ENCODE results near the gene MBTPS1. TPM values are rescaled to one million over a fixed set of nuclear protein-coding genes. Genes with fewer than 3 reads are reported as not detected.

The MBTPS1 gene
- polyA plus RNA-seq, 2 of the 4 experiments (the other 2 are of a cell fraction), result 50.3 to 88.4 TPM

GRCh38 chr16:84138500-84138823, 21.7 kb upstream of the MBTPS1 start:
- ATAC-seq, result no peak
- Histone ChIP-seq H3K4me2 (no peak overlapping the region), H3K4me1 (no peaks in the 10 kb centered on the region), H3K27ac (no peak overlapping the region), H3K9me3 (no peaks in the 10 kb centered on the region), H3K4me3 (no peak overlapping the region)
- WGBS (ENCODE audit: missing lambda C conversion rate), result 73% methylated on average over 2 of the region's 2 CpGs
- no peak for FAIRE-seq
- no peak for DNase-seq (ENCODE audit: low read depth in 1 of 2, low spot score in 1 of 2)
- POLR2A ChIA-PET, result no interaction called here
- CTCF ChIA-PET, result interaction anchor here (1.0 to 1.7 kb wide), 4 partner anchors 10 to 37 kb away, joined by 3 to 4 read pairs (median 4); partner anchors contain the start of gene MBTPS1
- TF ChIP-seq CBX2 (IDR thresholded peaks at IDR 0.05; ENCODE audit: borderline replicate concordance, low read depth) (no peak), TP53 (CRISPR knock-in tag; IDR thresholded peaks at IDR 0.05) (no peak), FOSB (CRISPR knock-in tag; IDR thresholded peaks at IDR 0.05) (no peak), KDM1A (IDR thresholded peaks at IDR 0.05; ENCODE audit: low read depth) (no peak), ELK1 (IDR thresholded peaks at IDR 0.05; ENCODE audit: low read depth, low read length) (no peak), JUN (IDR thresholded peaks at IDR 0.05) (no peak), NR3C1 (IDR thresholded peaks at IDR 0.05) (no peak), RFX5 (IDR thresholded peaks at IDR 0.05) (no peak), ATOH8 (CRISPR knock-in tag; IDR thresholded peaks at IDR 0.05; ENCODE audit: low read depth) (no peak), MAZ (IDR thresholded peaks at IDR 0.05; ENCODE audit: borderline replicate concordance, low read depth, low read length) (no peak), ZSCAN20 (CRISPR knock-in tag; IDR thresholded peaks at IDR 0.05) (no peak), NPAS2 (CRISPR knock-in tag; IDR thresholded peaks at IDR 0.05; ENCODE audit: borderline replicate concordance) (no peak), MAFK (IDR thresholded peaks at IDR 0.05; ENCODE audit: partially characterized antibody) (no peak), FOXS1 (CRISPR knock-in tag; IDR thresholded peaks at IDR 0.05) (no peak), RNF2 (IDR thresholded peaks at IDR 0.05; ENCODE audit: borderline replicate concordance, low read depth) (no peak), REST (IDR thresholded peaks at IDR 0.05) (no peak), HOXB5 (CRISPR knock-in tag; IDR thresholded peaks at IDR 0.05) (no peak)

- TF ChIP-seq SREBF2 (IDR thresholded peaks at IDR 0.05) (no peak), POLR2AphosphoS2 (conservative IDR thresholded peaks at IDR 0.05; ENCODE audit: low read length) (no peak), MAZ (IDR thresholded peaks at IDR 0.05; ENCODE audit: borderline replicate concordance, low read depth, low read length) (no peak), KDM1A (IDR thresholded peaks at IDR 0.05; ENCODE audit: low read depth) (no peak), SMC3 (IDR thresholded peaks at IDR 0.05) (no peak), ESRRA (IDR thresholded peaks at IDR 0.05; ENCODE audit: borderline replicate concordance, low read length) (no peak), ZNF302 (CRISPR knock-in tag; IDR thresholded peaks at IDR 0.05) (no peak), MAX (IDR thresholded peaks at IDR 0.05) (no peak), POLR2A (IDR thresholded peaks at IDR 0.05; ENCODE audit: low read length) (no peak), CTCF (IDR thresholded peaks at IDR 0.05) (no peak), HDAC2 (IDR thresholded peaks at IDR 0.05) (no peak), ZC3H11A (IDR thresholded peaks at IDR 0.05) (no peak), NFE2L2 (conservative IDR thresholded peaks at IDR 0.05; ENCODE audit: low read length) (no peak), JUN (IDR thresholded peaks at IDR 0.05) (no peak), BCL3 (IDR thresholded peaks at IDR 0.05) (no peak)
- ChIA-PET POLR2A (no interaction called here), CTCF (interaction anchor here (1.0 to 1.7 kb wide), 5 partner anchors 21 to 72 kb away, joined by 3 to 6 read pairs (median 4); partner anchors contain the start of genes MBTPS1 and TAF1C)
- FAIRE-seq (no peak), DNase-seq (ENCODE audit: low read depth in 1 of 2, low spot score in 1 of 2) (no peak), ATAC-seq (no peak)
- Histone ChIP-seq H3K4me2 (no peak overlapping the region), H3K27ac (no peak overlapping the region), H3K4me1 (no peaks in the 10 kb centered on the region), H3K9me3 (no peaks in the 10 kb centered on the region), H3K4me3 (no peak overlapping the region)
- WGBS (ENCODE audit: missing lambda C conversion rate), result 96% methylated on average over 7 of the region's 7 CpGs
Observed at GRCh38 chr16:84137769-84138357, 21.1 kb upstream of the MBTPS1 start.
